GM12878 (cell line): ENCODE data around the gene TMEM231.

ENCODE experiments used
- BRCA1 ChIP-seq: IDR thresholded peaks from 2 replicates; pipeline ENCODE4 v1.6.1; 2011; ENCODE audit warnings: low read depth, low read length, improper control_type of control experiment
- CHD2 ChIP-seq: IDR thresholded peaks from 2 replicates; pipeline ENCODE4 v1.6.1; 2011; ENCODE audit warnings: low read depth, low read length, improper control_type of control experiment, borderline replicate concordance
- CTCF ChIP-seq, 3 experiments: IDR thresholded peaks in 2 of 3; conservative IDR thresholded peaks in 1 of 3; 2 replicates each; pipeline ENCODE4 v1.5.1; 2011; ENCODE audit warnings: low read depth in 3 of 3, low read length in 3 of 3, mild to moderate bottlenecking in 3 of 3, control low read depth in 2 of 3, moderate library complexity in 2 of 3, inconsistent platforms in 1 of 3, mixed read lengths in 1 of 3; ENCODE audit not compliant: control insufficient read depth in 2 of 3, insufficient read depth in 1 of 3; ENCODE audit errors: extremely low read depth in 1 of 3
- EP300 ChIP-seq, 2 experiments: fragments of 150-350 bp in 1 of 2; IDR thresholded peaks; 2 replicates each; pipeline ENCODE4 v1.6.1; 2011 to 2012; ENCODE audit warnings: low read depth in 2 of 2, low read length in 2 of 2, borderline replicate concordance in 1 of 2, improper control_type of control experiment in 1 of 2, inconsistent platforms in 1 of 2; ENCODE audit not compliant: control insufficient read depth in 1 of 2
- ETV6 ChIP-seq, 2 experiments: fragments of 450-650 bp in 1 of 2; IDR thresholded peaks in 1 of 2; conservative IDR thresholded peaks in 1 of 2; 2 replicates each; pipeline ENCODE4 v1.6.1; 2014; ENCODE audit warnings: antibody characterized with exemption in 1 of 2, borderline replicate concordance in 1 of 2, low read depth in 1 of 2, mild to moderate bottlenecking in 1 of 2, moderate library complexity in 1 of 2
- JUND ChIP-seq: IDR thresholded peaks from 2 replicates; pipeline ENCODE4 v1.6.1; 2012; ENCODE audit warnings: low read depth, mild to moderate bottlenecking, low read length, improper control_type of control experiment, moderate library complexity
- NR2F1 ChIP-seq: fragments of 450-650 bp; conservative IDR thresholded peaks from 2 replicates; pipeline ENCODE4 v1.6.1; 2017; ENCODE audit warnings: mild to moderate bottlenecking
- POLR2A ChIP-seq: IDR thresholded peaks from 2 replicates; pipeline ENCODE4 v1.6.1; 2011; ENCODE audit warnings: low read depth, mild to moderate bottlenecking, low read length
- POLR2AphosphoS5 ChIP-seq: IDR thresholded peaks from 2 replicates; pipeline ENCODE4 v1.6.1; 2011; ENCODE audit warnings: mild to moderate bottlenecking, low read length, inconsistent platforms
- RAD51 ChIP-seq: fragments of 450-650 bp; IDR thresholded peaks from 2 replicates; pipeline ENCODE4 v1.6.1; 2016; ENCODE audit warnings: moderate library complexity, mild to moderate bottlenecking, inconsistent platforms
- RBBP5 ChIP-seq: fragments of 200-600 bp; sonication (generic); conservative IDR thresholded peaks from 2 replicates; pipeline ENCODE4 v1.6.1; 2016
- SPI1 ChIP-seq: IDR thresholded peaks from 2 replicates; pipeline ENCODE4 v1.6.1; 2011; ENCODE audit warnings: low read depth, mild to moderate bottlenecking, low read length, moderate library complexity, borderline replicate concordance; ENCODE audit not compliant: insufficient read depth
- TCF12 ChIP-seq: IDR thresholded peaks from 2 replicates; pipeline ENCODE4 v1.6.1; 2011; ENCODE audit warnings: low read depth, mild to moderate bottlenecking, low read length
- TF ChIP-seq, protein P1 (sequence below): IDR thresholded peaks from 2 replicates; pipeline ENCODE4 v1.6.1; 2012; ENCODE audit warnings: low read depth, low read length, improper control_type of control experiment

DNA sequence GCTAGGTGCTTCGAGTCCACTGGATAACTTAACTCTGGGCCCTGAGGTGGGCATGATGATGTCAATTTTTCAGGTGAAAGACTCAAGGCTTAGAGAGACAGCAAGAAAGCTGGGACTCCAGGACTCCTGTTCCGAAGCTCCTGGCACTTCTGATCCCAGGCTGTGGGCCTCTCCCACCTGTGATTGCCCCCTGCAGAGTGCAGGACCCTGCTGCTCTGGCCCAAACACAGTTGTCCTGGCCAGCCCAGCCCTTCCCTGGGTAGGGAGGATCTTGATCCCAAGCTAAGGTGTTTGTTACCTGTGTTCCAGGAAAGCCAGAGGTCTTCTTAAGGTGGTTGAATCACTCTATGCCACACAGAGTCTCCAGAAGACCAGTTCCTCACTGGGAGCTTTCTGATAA lies 23.3 kb downstream of the TMEM231 start:
- TF ChIP-seq JUND (no peak), ETV6 (conservative IDR thresholded peaks at IDR 0.05 in 1 of 2, IDR thresholded peaks at IDR 0.05 in 1 of 2; ENCODE audit: borderline replicate concordance in 1 of 2, low read depth in 1 of 2) (no peak), CTCF (IDR thresholded peaks at IDR 0.05 in 2 of 3, conservative IDR thresholded peaks at IDR 0.05 in 1 of 3; ENCODE audit: control insufficient read depth in 2 of 3, extremely low read depth in 1 of 3, insufficient read depth in 1 of 3, low read depth in 3 of 3, low read length in 3 of 3) (no peak), EP300 (IDR thresholded peaks at IDR 0.05; ENCODE audit: borderline replicate concordance in 1 of 2, control insufficient read depth in 1 of 2, low read depth in 2 of 2, low read length in 2 of 2) (no peak), CHD2 (no peak), NR2F1 (no peak), POLR2A (no peak), RAD51 (no peak), RBBP5 (no peak), BRCA1 (no peak), POLR2AphosphoS5 (no peak), TCF12 (no peak), SPI1 (no peak)
- TF ChIP-seq, protein P1, sequence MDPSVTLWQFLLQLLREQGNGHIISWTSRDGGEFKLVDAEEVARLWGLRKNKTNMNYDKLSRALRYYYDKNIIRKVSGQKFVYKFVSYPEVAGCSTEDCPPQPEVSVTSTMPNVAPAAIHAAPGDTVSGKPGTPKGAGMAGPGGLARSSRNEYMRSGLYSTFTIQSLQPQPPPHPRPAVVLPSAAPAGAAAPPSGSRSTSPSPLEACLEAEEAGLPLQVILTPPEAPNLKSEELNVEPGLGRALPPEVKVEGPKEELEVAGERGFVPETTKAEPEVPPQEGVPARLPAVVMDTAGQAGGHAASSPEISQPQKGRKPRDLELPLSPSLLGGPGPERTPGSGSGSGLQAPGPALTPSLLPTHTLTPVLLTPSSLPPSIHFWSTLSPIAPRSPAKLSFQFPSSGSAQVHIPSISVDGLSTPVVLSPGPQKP = no peak
